Mucosa of descending colon (tissue), 3 donors: ENCODE results near the gene FAM131C. TPM values are rescaled to one million over a fixed set of nuclear protein-coding genes. Genes with fewer than 3 reads are reported as not detected.

Experiments used
- ATAC-seq: fragments of 200-7000 bp; cut with Tn5 transposase; one replicate; pipeline ENCODE4 v1.9.1; 2020; ENCODE audit warnings: mild to moderate bottlenecking, moderate library complexity
- DNase-seq, 3 donors: peaks; one replicate each; pipeline ENCODE4 v3.0.0-alpha.2; 2020
- H3K36me3 ChIP-seq: fragments of 200-600 bp; one replicate; pipeline ENCODE4 v1.8.0; 2021; ENCODE audit warnings: low read depth, mild to moderate bottlenecking
- H3K4me1 ChIP-seq: fragments of 200-600 bp; one replicate; pipeline ENCODE4 v1.8.0; 2021; ENCODE audit warnings: low read depth, mild to moderate bottlenecking
- H3K4me3 ChIP-seq: fragments of 200-600 bp; one replicate; pipeline ENCODE4 v1.8.0; 2021; ENCODE audit warnings: mild to moderate bottlenecking
- H3K9me3 ChIP-seq: fragments of 200-600 bp; one replicate; pipeline ENCODE4 v1.8.0; 2021; ENCODE audit warnings: mild to moderate bottlenecking
- intact Hi-C, 2 donors: fragments of 100-400 bp; cut with DNase I in 1 of 2; cut with micrococcal nuclease in 1 of 2; formaldehyde crosslinking; loops; one replicate each; pipeline versions ENCODE4 v1.11.0 to v1.11.1; 2022; cut with DNase I, micrococcal nuclease
- total RNA-seq, 3 donors: library from RNA; stranded (reverse); fragmentation: NEBNext Ultra II Directional in 2 of 3; extraction: Animal tissue kit (Norgen Biotek cat#: 25700) in 2 of 3; gene quantifications; one replicate each; pipeline versions ENCODE4 v1.2.1 to v1.2.4, GENCODE V29; 2021 to 2023
- TF ChIP-seq, protein P1 (sequence below): fragments of 200-600 bp; IDR thresholded peaks from one replicate; pipeline ENCODE4 v1.8.0; 2022; ENCODE audit warnings: antibody characterized with exemption, mild to moderate bottlenecking
- donor health status: DM: no; HTN: no; CAD: no; lungs with moderate emphysema.
- donor health status: DM: no; HTN: no; CAD: no.
- donor health status: DM: no; HTN: yes; CAD: no.

FAM131C gene
- total RNA-seq, 3 donors from 2014 or later: 3.5 TPM; not detected in 2

DNA sequence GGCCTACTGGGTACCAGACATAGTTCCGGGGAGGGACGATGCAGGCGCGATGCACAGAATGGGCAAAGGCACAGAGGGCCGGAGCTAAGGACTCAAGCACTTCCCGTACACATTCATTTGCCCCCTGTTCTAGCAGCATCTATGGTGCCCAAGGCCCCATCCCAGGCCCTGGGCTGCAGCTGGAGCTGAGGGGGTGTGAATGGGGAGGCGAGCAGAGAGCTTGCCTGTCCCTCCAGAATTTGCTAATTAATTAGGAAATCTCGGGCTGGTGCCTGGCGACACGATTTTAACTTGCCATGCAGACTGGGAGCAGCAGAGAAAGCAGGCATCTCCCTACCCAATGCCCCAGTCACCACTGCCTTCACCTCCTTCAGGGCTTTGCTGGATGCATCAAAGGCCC is 46.5 kb upstream of the FAM131C start:
- Histone ChIP-seq H3K9me3 (no peaks in the 10 kb centered on the region), H3K4me3 (no peak overlapping the region), H3K36me3 (no peaks in the 10 kb centered on the region), H3K4me1 (peaks cover 4% of the 10 kb centered on the region)
- ATAC-seq (no peak), DNase-seq (no peak)
- intact Hi-C loops: no loop called here
- TF ChIP-seq, protein P1, sequence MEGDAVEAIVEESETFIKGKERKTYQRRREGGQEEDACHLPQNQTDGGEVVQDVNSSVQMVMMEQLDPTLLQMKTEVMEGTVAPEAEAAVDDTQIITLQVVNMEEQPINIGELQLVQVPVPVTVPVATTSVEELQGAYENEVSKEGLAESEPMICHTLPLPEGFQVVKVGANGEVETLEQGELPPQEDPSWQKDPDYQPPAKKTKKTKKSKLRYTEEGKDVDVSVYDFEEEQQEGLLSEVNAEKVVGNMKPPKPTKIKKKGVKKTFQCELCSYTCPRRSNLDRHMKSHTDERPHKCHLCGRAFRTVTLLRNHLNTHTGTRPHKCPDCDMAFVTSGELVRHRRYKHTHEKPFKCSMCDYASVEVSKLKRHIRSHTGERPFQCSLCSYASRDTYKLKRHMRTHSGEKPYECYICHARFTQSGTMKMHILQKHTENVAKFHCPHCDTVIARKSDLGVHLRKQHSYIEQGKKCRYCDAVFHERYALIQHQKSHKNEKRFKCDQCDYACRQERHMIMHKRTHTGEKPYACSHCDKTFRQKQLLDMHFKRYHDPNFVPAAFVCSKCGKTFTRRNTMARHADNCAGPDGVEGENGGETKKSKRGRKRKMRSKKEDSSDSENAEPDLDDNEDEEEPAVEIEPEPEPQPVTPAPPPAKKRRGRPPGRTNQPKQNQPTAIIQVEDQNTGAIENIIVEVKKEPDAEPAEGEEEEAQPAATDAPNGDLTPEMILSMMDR: no peak

DNA sequence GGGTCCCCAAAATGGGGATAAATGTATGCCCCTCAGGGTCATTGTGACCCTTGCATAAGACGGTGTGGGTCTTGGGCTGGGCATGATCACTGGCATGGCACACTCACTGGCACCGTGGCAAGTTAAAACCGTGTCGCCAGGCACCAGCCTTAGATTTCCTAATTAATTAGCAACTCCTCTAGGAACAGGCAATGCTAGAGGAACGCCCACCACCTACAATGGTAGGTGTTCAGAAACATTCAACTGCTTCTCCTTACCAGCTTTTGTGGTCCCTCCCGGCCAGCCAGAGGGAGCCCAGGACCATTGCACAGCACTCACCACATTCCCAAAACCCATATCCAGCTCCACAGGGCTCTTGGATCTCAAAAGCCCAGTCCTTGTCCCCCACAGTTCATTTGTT is 46.1 kb upstream of the FAM131C start:
- ATAC-seq (no peak), DNase-seq (no peak)
- TF ChIP-seq, protein P1: no peak
- no peak overlapping the region for H3K4me3 ChIP-seq
- intact Hi-C loops: no loop called here
- H3K9me3 ChIP-seq: no peaks in the 10 kb centered on the region
- peaks cover 4% of the 10 kb centered on the region for H3K4me1 ChIP-seq
- H3K36me3 ChIP-seq: no peaks in the 10 kb centered on the region

DNA sequence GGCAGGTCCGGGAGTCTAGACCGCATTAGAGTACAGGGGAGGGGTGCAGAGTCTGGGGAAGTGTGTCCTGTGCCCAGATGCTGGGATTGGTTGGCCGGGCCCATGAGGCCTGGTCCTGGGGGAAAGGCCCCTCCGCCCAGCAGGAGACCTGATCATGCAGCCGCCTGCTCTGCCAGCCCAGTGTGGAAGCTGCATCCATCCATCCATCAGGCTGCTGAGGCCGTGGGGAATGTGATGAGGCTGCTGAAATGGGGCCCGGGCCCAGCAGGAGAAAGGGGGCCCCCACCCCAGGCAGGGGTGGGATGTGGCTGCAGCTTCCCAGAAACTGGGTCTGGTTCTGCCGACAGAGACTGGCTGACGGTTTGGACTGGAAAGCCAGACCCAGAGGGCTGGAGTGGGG is 45.3 kb upstream of the FAM131C start:
- no peak overlapping the region for H3K4me3 ChIP-seq
- intact Hi-C loops: no loop called here
- TF ChIP-seq, protein P1: no peak
- H3K4me1 ChIP-seq: peaks cover 4% of the 10 kb centered on the region
- no peaks in the 10 kb centered on the region for H3K36me3 ChIP-seq
- no peak for ATAC-seq
- no peaks in the 10 kb centered on the region for H3K9me3 ChIP-seq
- DNase-seq: no peak

DNA sequence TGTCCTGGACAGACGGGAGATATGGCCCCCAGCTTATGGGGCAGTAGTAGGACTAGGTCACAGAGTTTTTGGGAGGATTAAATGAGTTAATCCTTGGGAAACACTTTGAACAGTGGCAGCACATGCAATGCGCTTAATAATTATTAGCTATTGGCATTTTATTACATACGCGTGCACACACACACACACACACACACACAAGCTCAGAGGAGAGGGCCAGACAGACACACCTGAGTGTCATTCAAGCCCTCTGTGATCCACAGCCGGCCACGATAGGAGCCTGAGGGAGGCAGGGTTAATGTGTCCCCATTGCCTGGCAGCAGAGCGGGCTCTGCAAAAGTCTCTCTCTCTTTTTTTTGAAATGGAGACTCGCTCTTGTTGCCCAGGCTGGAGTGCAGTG is 44.5 kb upstream of the FAM131C start:
- intact Hi-C loops: no loop called here
- Histone ChIP-seq H3K9me3 (no peaks in the 10 kb centered on the region), H3K4me1 (peaks cover 4% of the 10 kb centered on the region), H3K36me3 (no peaks in the 10 kb centered on the region), H3K4me3 (no peak overlapping the region)
- TF ChIP-seq, protein P1: no peak
- ATAC-seq: no peak
- DNase-seq: no peak

DNA sequence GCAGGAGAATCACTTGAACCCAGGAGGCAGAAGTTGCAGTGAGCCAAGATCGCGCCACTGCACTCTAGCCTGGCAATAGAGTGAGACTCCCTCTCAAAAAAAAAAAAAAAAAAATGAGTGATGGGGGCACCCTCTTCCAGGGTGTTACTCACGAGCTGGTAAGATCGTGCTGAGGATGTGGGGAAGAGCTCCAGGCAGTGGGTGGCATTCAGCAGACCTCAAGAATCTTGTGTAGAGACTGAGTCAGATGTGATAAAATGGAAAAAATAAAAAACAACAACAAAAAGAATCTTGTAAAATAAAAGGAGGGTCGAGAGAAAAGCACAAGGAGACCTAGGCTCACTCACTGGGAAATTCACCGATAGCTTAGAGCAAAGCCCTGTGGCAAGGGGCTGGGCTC is 43.9 kb upstream of the FAM131C start:
- no peaks in the 10 kb centered on the region for H3K36me3 ChIP-seq
- intact Hi-C loops: no loop called here
- no peak for DNase-seq
- no peak overlapping the region for H3K4me3 ChIP-seq
- TF ChIP-seq, protein P1: no peak
- ATAC-seq: no peak
- no peaks in the 10 kb centered on the region for H3K9me3 ChIP-seq
- H3K4me1 ChIP-seq: no peaks in the 10 kb centered on the region

DNA sequence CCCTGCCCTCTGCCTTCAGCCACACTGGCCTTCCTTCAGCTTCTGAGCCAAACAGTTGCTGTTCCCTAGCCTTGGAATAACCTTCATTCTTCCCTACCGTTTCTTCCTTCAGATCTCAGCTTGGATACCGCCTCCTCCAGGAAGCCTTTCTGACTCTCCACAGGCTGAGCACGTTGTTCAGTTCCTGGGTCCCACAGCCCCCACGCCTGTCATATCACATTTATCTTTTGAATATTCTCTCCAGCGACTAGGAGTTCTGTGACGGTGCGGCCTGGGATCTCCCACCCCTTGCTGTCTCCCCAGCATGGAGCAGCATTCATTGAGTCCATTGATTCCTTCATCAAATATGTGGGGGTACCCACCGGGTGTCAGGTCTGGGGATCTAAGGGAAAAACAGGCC is 43.2 kb upstream of the FAM131C start:
- intact Hi-C loops: no loop called here
- TF ChIP-seq, protein P1: no peak
- no peak for DNase-seq
- H3K9me3 ChIP-seq: no peaks in the 10 kb centered on the region
- no peaks in the 10 kb centered on the region for H3K4me1 ChIP-seq
- ATAC-seq: no peak
- H3K36me3 ChIP-seq: no peaks in the 10 kb centered on the region
- H3K4me3 ChIP-seq: no peak overlapping the region
